Stimulated activated CD4-positive, alpha-beta T cell treated with anti-CD3 and anti-CD28 coated beads, Interleukin-12 subunit alpha, Interleukin-12 subunit beta, amount 100 ng/mL, for 48 hours (primary cell): ENCODE measurements around the gene LIN28A.

Experiments
- DNase-seq, 3 donors: peaks; one replicate each; pipeline ENCODE4 v3.0.0-alpha.2; 2020; ENCODE audit warnings: low read depth in 2 of 3, low spot score in 1 of 3

The LIN28A gene

GRCh38 chr1:26478159-26478558 lies 67.5 kb downstream of the LIN28A start:
- DNase-seq, result no peak

- DNase-seq, result no peak
These were observed 68.4 kb downstream of the LIN28A start for GRCh38 chr1:26478988-26479387.
